HEK293T (cell line): ENCODE measurements around the gene SP8.

Experiments used
- CTCF ChIA-PET: fragments of 350-600 bp; formaldehyde crosslinking; extraction: SDS; loops from one replicate; lab custom pipeline; 2021; ENCODE audit warnings: antibody characterized with exemption, inconsistent platforms; lab: Yijun Ruan, JAX
- POLR2A ChIA-PET: fragments of 350-600 bp; formaldehyde crosslinking; extraction: SDS; loops from one replicate; lab custom pipeline; 2020; ENCODE audit warnings: antibody characterized with exemption, inconsistent platforms; lab: Yijun Ruan, JAX
- DNase-seq: peaks from one replicate; pipeline ENCODE4 v3.0.0; 2012; ENCODE audit warnings: mixed read lengths; ENCODE audit errors: extremely low spot score
- ARNT ChIP-seq: fragments of 450-650 bp; IDR thresholded peaks from 2 replicates; pipeline ENCODE4 v1.6.1; 2017; ENCODE audit warnings: mild to moderate bottlenecking
- BHLHE40 ChIP-seq: fragments of 450-650 bp; IDR thresholded peaks from 2 replicates; pipeline ENCODE4 v1.6.1; 2016; ENCODE audit warnings: mild to moderate bottlenecking, moderate library complexity, borderline replicate concordance
- CTBP1 ChIP-seq: fragments of 450-650 bp; IDR thresholded peaks from 2 replicates; pipeline ENCODE4 v1.6.1; 2016; ENCODE audit warnings: borderline replicate concordance
- ELF4 ChIP-seq: fragments of 450-650 bp; IDR thresholded peaks from 2 replicates; pipeline ENCODE4 v1.6.1; 2017; ENCODE audit warnings: antibody characterized with exemption
- FOXA1 ChIP-seq: fragments of 450-650 bp; IDR thresholded peaks from 2 replicates; pipeline ENCODE4 v1.6.1; 2016; ENCODE audit warnings: mild to moderate bottlenecking
- FOXK2 ChIP-seq: fragments of 450-650 bp; IDR thresholded peaks from 2 replicates; pipeline ENCODE4 v1.6.1; 2016; ENCODE audit warnings: mild to moderate bottlenecking
- FOXM1 ChIP-seq: fragments of 450-650 bp; IDR thresholded peaks from 2 replicates; pipeline ENCODE4 v1.6.1; 2017; ENCODE audit warnings: mild to moderate bottlenecking, borderline replicate concordance
- HDGF ChIP-seq: fragments of 450-650 bp; IDR thresholded peaks from 2 replicates; pipeline ENCODE4 v1.6.1; 2017; ENCODE audit warnings: antibody characterized with exemption, borderline replicate concordance
- L3MBTL2 ChIP-seq: fragments of 450-650 bp; conservative IDR thresholded peaks from 2 replicates; pipeline ENCODE4 v1.6.1; 2016; ENCODE audit warnings: mild to moderate bottlenecking
- LEF1 ChIP-seq: fragments of 450-650 bp; IDR thresholded peaks from 2 replicates; pipeline ENCODE4 v1.6.1; 2017; ENCODE audit warnings: mild to moderate bottlenecking, borderline replicate concordance
- NFRKB ChIP-seq: fragments of 450-650 bp; IDR thresholded peaks from 2 replicates; pipeline ENCODE4 v1.6.1; 2016; ENCODE audit warnings: mild to moderate bottlenecking, moderate library complexity
- SP1 ChIP-seq: fragments of 450-650 bp; IDR thresholded peaks from 2 replicates; pipeline ENCODE4 v1.6.1; 2017
- SUZ12 ChIP-seq: fragments of 450-650 bp; IDR thresholded peaks from 2 replicates; pipeline ENCODE4 v1.6.1; 2016; ENCODE audit warnings: mild to moderate bottlenecking
- TARDBP ChIP-seq: fragments of 450-650 bp; IDR thresholded peaks from 2 replicates; pipeline ENCODE4 v1.6.1; 2016
- ZNF384 ChIP-seq: fragments of 450-650 bp; IDR thresholded peaks from 2 replicates; pipeline ENCODE4 v1.6.1; 2016
- TF ChIP-seq, protein P1 (sequence below): fragments of 450-650 bp; IDR thresholded peaks from 2 replicates; pipeline ENCODE4 v1.6.1; 2016

Gene SP8

GRCh38 chr7:20791538-20792434 lies 5.1 kb upstream of the SP8 start:
- TF ChIP-seq FOXA1, result no peak
- TF ChIP-seq ARNT, result no peak
- TF ChIP-seq BHLHE40, result no peak
- TF ChIP-seq NFRKB, result no peak
- no peak for TF ChIP-seq FOXK2
- no peak for TF ChIP-seq TARDBP
- TF ChIP-seq ELF4, result no peak
- TF ChIP-seq ZNF384, result no peak
- no peak for TF ChIP-seq HDGF
- no peak for TF ChIP-seq L3MBTL2
- TF ChIP-seq LEF1, result no peak
- TF ChIP-seq, protein P1, sequence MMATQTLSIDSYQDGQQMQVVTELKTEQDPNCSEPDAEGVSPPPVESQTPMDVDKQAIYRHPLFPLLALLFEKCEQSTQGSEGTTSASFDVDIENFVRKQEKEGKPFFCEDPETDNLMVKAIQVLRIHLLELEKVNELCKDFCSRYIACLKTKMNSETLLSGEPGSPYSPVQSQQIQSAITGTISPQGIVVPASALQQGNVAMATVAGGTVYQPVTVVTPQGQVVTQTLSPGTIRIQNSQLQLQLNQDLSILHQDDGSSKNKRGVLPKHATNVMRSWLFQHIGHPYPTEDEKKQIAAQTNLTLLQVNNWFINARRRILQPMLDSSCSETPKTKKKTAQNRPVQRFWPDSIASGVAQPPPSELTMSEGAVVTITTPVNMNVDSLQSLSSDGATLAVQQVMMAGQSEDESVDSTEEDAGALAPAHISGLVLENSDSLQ, result no peak
- TF ChIP-seq SP1, result no peak
- no peak for TF ChIP-seq FOXM1
- TF ChIP-seq SUZ12, result no peak
- TF ChIP-seq CTBP1, result no peak
- ChIA-PET POLR2A (no interaction called here), CTCF (interaction anchor here (0.6 kb wide), 1 partner anchor 495 kb away, joined by 4 read pairs; no protein-coding TSS in a partner anchor)
- no peak for DNase-seq

DNA sequence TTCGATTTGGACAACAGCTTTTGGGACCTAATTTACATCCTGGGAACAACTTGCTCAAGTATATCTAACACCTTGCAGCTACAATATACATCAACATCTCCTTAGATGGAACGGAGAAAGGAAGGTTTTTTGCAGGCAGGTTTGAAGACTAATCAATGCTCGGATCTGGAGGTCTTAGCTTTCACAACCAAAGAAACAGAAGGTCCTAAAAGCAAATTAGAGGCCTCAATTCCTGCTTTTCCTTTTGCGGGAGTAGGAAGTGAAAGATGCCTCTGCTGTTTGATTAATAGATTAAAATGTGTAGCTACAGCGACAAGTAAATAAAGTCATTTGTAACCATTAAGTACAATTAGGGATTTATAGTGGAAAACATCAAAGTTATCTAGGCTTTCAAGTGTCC lies 3.7 kb upstream of the SP8 start:
- CTCF ChIA-PET, result interaction anchor here (0.6 to 0.7 kb wide), 2 partner anchors 47 to 1240 kb away, joined by 4 to 6 read pairs; no protein-coding TSS in a partner anchor
- no peak for DNase-seq
- TF ChIP-seq LEF1 (no peak), NFRKB (no peak), ELF4 (no peak), L3MBTL2 (no peak), ARNT (no peak), SUZ12 (no peak), FOXA1 (no peak), SP1 (no peak)
- TF ChIP-seq, protein P1, result no peak
- POLR2A ChIA-PET, result no interaction called here

DNA sequence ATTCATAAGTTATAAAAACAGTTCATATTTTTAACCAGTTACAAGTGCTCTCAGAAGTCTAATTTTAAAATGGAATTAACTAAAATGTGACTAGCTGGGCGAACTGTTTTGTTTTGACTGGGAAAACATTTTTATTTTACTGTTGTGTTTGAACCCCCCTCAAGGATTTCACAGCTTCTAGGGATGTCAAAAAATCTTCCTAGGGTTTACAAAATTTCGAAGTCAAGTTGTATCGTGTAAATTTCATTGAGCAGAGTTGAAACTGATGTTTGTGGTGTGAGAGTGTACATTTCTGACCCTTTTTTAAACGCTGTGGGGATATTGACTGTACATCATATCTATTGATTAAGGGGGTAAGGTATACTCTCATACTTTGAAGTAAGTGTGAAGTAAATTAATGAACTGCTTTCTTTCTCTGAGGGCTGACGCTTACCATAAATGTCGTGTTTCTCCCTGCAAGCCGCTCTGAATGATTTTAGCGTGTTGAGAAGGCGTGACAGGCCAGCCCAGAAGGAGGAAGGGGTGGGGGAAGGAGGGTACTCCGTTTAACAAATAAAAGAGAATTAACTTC lies 1.8 kb upstream of the SP8 start:
- no peak for TF ChIP-seq HDGF
- TF ChIP-seq ZNF384, result no peak
- TF ChIP-seq CTBP1, result no peak
- no peak for TF ChIP-seq FOXA1
- TF ChIP-seq ELF4, result no peak
- TF ChIP-seq LEF1, result no peak
- POLR2A ChIA-PET, result interaction anchor here (2.5 kb wide), 1 partner anchor 9 kb away, joined by 16 read pairs; no protein-coding TSS in a partner anchor
- no peak for DNase-seq
- CTCF ChIA-PET, result no interaction called here

DNA sequence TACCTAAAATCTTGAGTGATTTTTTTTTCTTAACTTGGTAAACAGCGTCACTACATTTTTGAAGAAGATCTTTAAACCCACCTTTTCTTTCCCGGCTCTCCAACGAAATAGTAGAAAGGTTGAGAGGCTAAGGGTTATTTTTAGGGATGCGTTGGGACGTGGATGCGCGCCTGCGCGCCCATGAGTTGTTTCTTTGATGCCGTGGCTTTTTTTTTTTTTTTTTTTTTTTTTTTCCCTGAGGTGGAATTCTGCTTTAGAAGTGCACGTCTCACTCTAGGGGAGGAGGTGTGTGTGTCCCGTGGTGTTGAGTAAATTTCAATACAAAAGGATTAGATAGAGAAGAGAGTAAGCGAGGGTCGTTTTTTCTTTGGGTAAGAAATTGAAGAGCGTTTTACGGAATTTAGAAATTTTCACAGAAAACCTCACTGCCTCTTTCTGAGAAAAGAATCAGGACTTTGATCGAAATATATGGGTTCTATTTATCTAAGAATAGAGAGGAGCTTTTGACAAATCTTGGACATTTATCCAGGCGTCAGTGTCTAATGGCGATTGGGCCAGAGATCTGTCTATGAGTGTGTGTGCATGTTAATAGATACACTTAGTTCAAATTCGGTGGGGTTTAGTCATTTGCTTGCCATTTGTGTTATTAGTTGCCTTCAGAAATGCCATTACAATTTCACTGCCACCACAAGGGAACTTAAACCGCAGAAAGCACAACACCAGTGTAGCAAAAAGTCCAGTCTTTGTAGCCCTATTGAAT lies 1.2 kb upstream of the SP8 start:
- CTCF ChIA-PET, result no interaction called here
- POLR2A ChIA-PET, result interaction anchor here (2.5 kb wide), 1 partner anchor 9 kb away, joined by 16 read pairs; no protein-coding TSS in a partner anchor
- no peak for TF ChIP-seq CTBP1
- TF ChIP-seq SP1, result no peak
- peak; percentile 68 for TF ChIP-seq ZNF384
- no peak for TF ChIP-seq BHLHE40
- no peak for TF ChIP-seq ARNT
- TF ChIP-seq L3MBTL2, result no peak
- no peak for TF ChIP-seq HDGF
- no peak for TF ChIP-seq FOXK2
- no peak for DNase-seq

GRCh38 chr7:20786421-20786778 lies 286 bp downstream of the SP8 start:
- TF ChIP-seq FOXA1 (no peak), ZNF384 (0 out of 2 replicates have a peak, but pooled peaks have one; percentile 4)
- peak; percentile 18 for DNase-seq
- ChIA-PET CTCF (no interaction called here), POLR2A (interaction anchor here (2.5 kb wide), 1 partner anchor 11 kb away, joined by 16 read pairs; no protein-coding TSS in a partner anchor)

GRCh38 chr7:20786049-20786412 lies 655 bp downstream of the SP8 start:
- TF ChIP-seq FOXM1 (no peak), ZNF384 (no peak), CTBP1 (no peak), L3MBTL2 (no peak), SUZ12 (no peak), FOXK2 (no peak), HDGF (no peak), SP1 (no peak), ARNT (no peak), NFRKB (no peak), TARDBP (no peak), ELF4 (no peak), FOXA1 (no peak), LEF1 (no peak), BHLHE40 (no peak)
- TF ChIP-seq, protein P1, result no peak
- DNase-seq, result no peak
- ChIA-PET POLR2A (interaction anchor here (2.5 kb wide), 1 partner anchor 11 kb away, joined by 16 read pairs; no protein-coding TSS in a partner anchor), CTCF (interaction anchor here (0.6 to 1.2 kb wide), 2 partner anchors 10 to 468 kb away, joined by 3 to 5 read pairs; no protein-coding TSS in a partner anchor)
